ENCODE data around the gene MGAT2. TPM values are rescaled to one million over a fixed set of nuclear protein-coding genes. Genes with fewer than 3 reads are reported as not detected.
"Not testable (repeated sequence)": the region's sequence is repeated elsewhere in the genome, so short reads cannot be mapped to it uniquely, and the experiment has no call there.

MGAT2 gene
- polyA plus RNA-seq, 3 donors = 7.3 to 24.6 (median 16.6) TPM

GRCh38 chr14:49594347-49595091 is 26.1 kb upstream of the MGAT2 start:
- DNase-seq (ENCODE audit: extremely low read depth in 1 of 11, low read depth in 9 of 11, low spot score in 4 of 11) = no peak

- DNase-seq (ENCODE audit: extremely low read depth in 1 of 11, low read depth in 9 of 11, low spot score in 4 of 11) = peak in 1 of 11 donors; percentile 38
Observed at GRCh38 chr14:49598189-49598484, 22.5 kb upstream of the MGAT2 start.

- DNase-seq (ENCODE audit: extremely low read depth in 1 of 11, low read depth in 9 of 11, low spot score in 4 of 11) = peak in 10 of 11 donors; percentile 69 to 83 (median 80)
Observed at GRCh38 chr14:49598485-49599300, 21.9 kb upstream of the MGAT2 start, which contains the start of gene LRR1. Gene LRR1 (plus strand): TSS chr14:49598940. CDS start chr14:49599021, 81 bp downstream.

GRCh38 chr14:49607583-49607982 is 13.0 kb upstream of the MGAT2 start:
- DNase-seq (ENCODE audit: extremely low read depth in 1 of 11, low read depth in 9 of 11, low spot score in 4 of 11) = no peak

- DNase-seq (ENCODE audit: extremely low read depth in 1 of 11, low read depth in 9 of 11, low spot score in 4 of 11) = no peak
Observed at GRCh38 chr14:49612251-49612650, 8.3 kb upstream of the MGAT2 start.

GRCh38 chr14:49612671-49613070 is 7.9 kb upstream of the MGAT2 start:
- no peak for DNase-seq (ENCODE audit: extremely low read depth in 1 of 11, low read depth in 9 of 11, low spot score in 4 of 11)

- no peak for DNase-seq (ENCODE audit: extremely low read depth in 1 of 11, low read depth in 9 of 11, low spot score in 4 of 11)
Observed at GRCh38 chr14:49614196-49614595, 6.4 kb upstream of the MGAT2 start.

GRCh38 chr14:49615776-49616175 is 4.8 kb upstream of the MGAT2 start:
- no peak for DNase-seq (ENCODE audit: extremely low read depth in 1 of 11, low read depth in 9 of 11, low spot score in 4 of 11)

GRCh38 chr14:49617852-49618519 is 2.6 kb upstream of the MGAT2 start:
- DNase-seq (ENCODE audit: extremely low read depth in 1 of 11, low read depth in 9 of 11, low spot score in 4 of 11) = no peak

GRCh38 chr14:49619273-49619672 is 1.3 kb upstream of the MGAT2 start:
- not testable (repeated sequence) for DNase-seq (ENCODE audit: extremely low read depth in 1 of 11, low read depth in 9 of 11, low spot score in 4 of 11)

- no peak for DNase-seq (ENCODE audit: extremely low read depth in 1 of 11, low read depth in 9 of 11, low spot score in 4 of 11)
Observed at GRCh38 chr14:49619730-49620129, 869 bp upstream of the MGAT2 start.

GRCh38 chr14:49621114-49621881 is 699 bp downstream of the MGAT2 start:
- peak in 6 of 11 donors; percentile 33 to 64 (median 56) for DNase-seq (ENCODE audit: extremely low read depth in 1 of 11, low read depth in 9 of 11, low spot score in 4 of 11)

- DNase-seq (ENCODE audit: extremely low read depth in 1 of 11, low read depth in 9 of 11, low spot score in 4 of 11) = no peak
Observed at GRCh38 chr14:49622022-49622607, 1.5 kb downstream of the MGAT2 start.

- DNase-seq (ENCODE audit: extremely low read depth in 1 of 11, low read depth in 9 of 11, low spot score in 4 of 11) = no peak
Observed at GRCh38 chr14:49623387-49623786, 2.8 kb downstream of the MGAT2 start.

GRCh38 chr14:49623941-49624839 is 3.6 kb downstream of the MGAT2 start:
- no peak for DNase-seq (ENCODE audit: extremely low read depth in 1 of 11, low read depth in 9 of 11, low spot score in 4 of 11)

- peak; percentile 86 to 94 (median 93) for DNase-seq (ENCODE audit: extremely low read depth in 1 of 11, low read depth in 9 of 11, low spot score in 4 of 11)
Observed at GRCh38 chr14:49633640-49634546, 13.3 kb downstream of the MGAT2 start.
